SU-DHL-6 (cell line): ENCODE results near the gene SMIM1.

Experiments
- EZH2phosphoT487 ChIP-seq: fragments of 200-600 bp; sonication (generic), shearing (Covaris generic); conservative IDR thresholded peaks from 2 replicates; pipeline ENCODE4 v1.6.1; 2018; ENCODE audit warnings: mild to moderate bottlenecking, antibody characterized with exemption, low read length, moderate library complexity, mixed read lengths
- TF ChIP-seq, protein P1 (sequence below): fragments of 200-600 bp; sonication (generic); IDR thresholded peaks from one replicate; pipeline ENCODE4 v1.5.1; 2017; ENCODE audit warnings: antibody characterized with exemption, mild to moderate bottlenecking, low read length, moderate library complexity; ENCODE audit not compliant: insufficient read depth, poor library complexity, severe bottlenecking

DNA sequence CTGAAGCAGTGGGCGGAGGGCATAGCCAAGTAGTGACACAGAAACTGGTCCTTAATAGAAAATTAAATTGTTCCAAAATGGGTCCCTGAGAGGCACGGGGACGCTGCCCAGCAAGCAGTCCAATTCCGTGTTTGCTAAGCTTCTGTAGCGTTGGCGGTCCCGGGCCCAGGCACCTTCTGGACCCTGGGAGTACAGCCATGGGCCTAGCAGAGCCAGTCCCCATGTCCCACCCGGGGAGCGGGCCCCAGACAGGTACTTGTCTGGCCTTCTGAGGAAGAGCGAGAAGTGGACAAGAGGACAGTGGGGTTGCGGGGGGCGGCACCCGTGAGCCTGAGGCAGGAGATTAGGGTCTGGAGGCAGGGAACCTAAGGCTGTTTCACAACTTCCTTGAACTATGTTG lies 31.8 kb upstream of the SMIM1 start:
- TF ChIP-seq, protein P1, sequence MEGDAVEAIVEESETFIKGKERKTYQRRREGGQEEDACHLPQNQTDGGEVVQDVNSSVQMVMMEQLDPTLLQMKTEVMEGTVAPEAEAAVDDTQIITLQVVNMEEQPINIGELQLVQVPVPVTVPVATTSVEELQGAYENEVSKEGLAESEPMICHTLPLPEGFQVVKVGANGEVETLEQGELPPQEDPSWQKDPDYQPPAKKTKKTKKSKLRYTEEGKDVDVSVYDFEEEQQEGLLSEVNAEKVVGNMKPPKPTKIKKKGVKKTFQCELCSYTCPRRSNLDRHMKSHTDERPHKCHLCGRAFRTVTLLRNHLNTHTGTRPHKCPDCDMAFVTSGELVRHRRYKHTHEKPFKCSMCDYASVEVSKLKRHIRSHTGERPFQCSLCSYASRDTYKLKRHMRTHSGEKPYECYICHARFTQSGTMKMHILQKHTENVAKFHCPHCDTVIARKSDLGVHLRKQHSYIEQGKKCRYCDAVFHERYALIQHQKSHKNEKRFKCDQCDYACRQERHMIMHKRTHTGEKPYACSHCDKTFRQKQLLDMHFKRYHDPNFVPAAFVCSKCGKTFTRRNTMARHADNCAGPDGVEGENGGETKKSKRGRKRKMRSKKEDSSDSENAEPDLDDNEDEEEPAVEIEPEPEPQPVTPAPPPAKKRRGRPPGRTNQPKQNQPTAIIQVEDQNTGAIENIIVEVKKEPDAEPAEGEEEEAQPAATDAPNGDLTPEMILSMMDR = no peak
- no peak for TF ChIP-seq EZH2phosphoT487
